Uterus (tissue), 4 donors: ENCODE results near the gene BLZF1. TPM values are rescaled to one million over a fixed set of nuclear protein-coding genes. Genes with fewer than 3 reads are reported as not detected.
"Not testable (repeated sequence)": the region's sequence is repeated elsewhere in the genome, so short reads cannot be mapped to it uniquely, and the experiment has no call there.

Experiments
- DNase-seq, 2 donors: peaks; one replicate each; pipeline ENCODE4 v3.0.0-alpha.2; 2019 to 2020
- H3K27ac ChIP-seq, 2 donors: fragments of 200-600 bp; sonication (generic); 1 replicate in 1 of 2; 2 replicates in 1 of 2; pipeline ENCODE4 v1.5.1; 2016 to 2018
- H3K27me3 ChIP-seq, 2 donors: fragments of 200-600 bp; sonication (generic); one replicate each; pipeline ENCODE4 v1.5.1; 2018 to 2019; ENCODE audit warnings: control low read depth in 1 of 2
- H3K36me3 ChIP-seq, 2 donors: fragments of 200-600 bp; sonication (generic); one replicate each; pipeline ENCODE4 v1.5.1; 2019; ENCODE audit warnings: control low read depth in 1 of 2
- H3K4me1 ChIP-seq, 2 donors: fragments of 200-600 bp; sonication (generic); one replicate each; pipeline ENCODE4 v1.5.1; 2018 to 2019; ENCODE audit warnings: control low read depth in 1 of 2
- H3K4me3 ChIP-seq, 2 donors: fragments of 200-600 bp; sonication (generic); 1 replicate in 1 of 2; 2 replicates in 1 of 2; pipeline ENCODE4 v1.5.1; 2018 to 2019; ENCODE audit warnings: mild to moderate bottlenecking in 1 of 2
- H3K9me3 ChIP-seq, 2 donors: fragments of 200-600 bp; sonication (generic); one replicate each; pipeline ENCODE4 v1.5.1; 2019; ENCODE audit warnings: control low read depth in 1 of 2
- CTCF ChIP-seq, 4 experiments: fragments of 200-600 bp in 2 of 4; fragments of 450-650 bp in 2 of 4; sonication (generic) in 2 of 4; IDR thresholded peaks; one replicate each; pipeline ENCODE4 v1.5.1; 2016 to 2019; ENCODE audit warnings: antibody characterized with exemption in 4 of 4, mild to moderate bottlenecking in 2 of 4, moderate library complexity in 1 of 4
- POLR2A ChIP-seq, 2 donors: fragments of 450-650 bp; IDR thresholded peaks; one replicate each; pipeline ENCODE4 v1.6.1; 2016; ENCODE audit warnings: antibody characterized with exemption in 2 of 2, mild to moderate bottlenecking in 1 of 2, moderate library complexity in 1 of 2
- intact Hi-C: fragments of 100-400 bp; cut with DNase I; formaldehyde crosslinking; loops from one replicate; pipeline ENCODE4 v1.15.1; 2023; ENCODE audit warnings: low total_unique reads
- total RNA-seq, 4 donors: library from RNA; depleted of rRNA in 3 of 4; stranded (reverse); fragments of >200 nt in 3 of 4; gene quantifications; one replicate each; pipeline versions ENCODE4 v1.1.0 to v1.2.4, GENCODE V29; 2014 to 2023
- donor health status: DM: yes; HTN: yes; CAD: no.

Gene BLZF1
- total RNA-seq, 4 donors from 2014 or later, result 24.7 to 70.6 (median 39.1) TPM

DNA sequence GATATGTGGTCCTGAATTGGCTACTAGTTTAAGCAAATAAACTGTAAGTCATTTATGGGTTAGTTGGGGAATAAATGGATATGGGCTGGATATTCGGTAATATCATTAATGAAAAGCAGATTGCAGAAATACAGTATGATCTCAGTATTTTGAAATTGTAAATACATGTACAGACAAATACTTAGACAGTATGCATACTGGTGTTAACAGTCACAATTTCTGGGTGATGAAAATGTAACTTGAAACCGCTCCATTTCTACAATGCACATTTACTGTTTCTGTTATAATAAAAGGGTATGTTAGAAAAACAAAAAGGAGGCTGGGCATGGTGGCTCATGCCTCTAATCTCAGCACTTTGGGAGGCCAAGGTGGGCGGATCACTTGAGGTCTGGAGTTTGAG is 28.0 kb downstream of the BLZF1 start:
- no peaks in the 10 kb centered on the region for H3K4me1 ChIP-seq
- no peaks in the 10 kb centered on the region for H3K36me3 ChIP-seq
- no peaks in the 10 kb centered on the region for H3K27me3 ChIP-seq
- intact Hi-C loops, result no loop called here
- H3K4me3 ChIP-seq, result no peak overlapping the region
- no peak for DNase-seq
- H3K27ac ChIP-seq, result no peak overlapping the region
- H3K9me3 ChIP-seq, result no peaks in the 10 kb centered on the region
- TF ChIP-seq CTCF (IDR thresholded peaks at IDR 0.05) (no peak), POLR2A (IDR thresholded peaks at IDR 0.05) (no peak)

GRCh38 chr1:169402578-169402977 is 34.6 kb downstream of the BLZF1 start:
- H3K27ac ChIP-seq, intact Hi-C loops, H3K4me1 ChIP-seq, H3K27me3 ChIP-seq, DNase-seq, H3K36me3 ChIP-seq, H3K9me3 ChIP-seq, H3K4me3 ChIP-seq: not testable (repeated sequence)

DNA sequence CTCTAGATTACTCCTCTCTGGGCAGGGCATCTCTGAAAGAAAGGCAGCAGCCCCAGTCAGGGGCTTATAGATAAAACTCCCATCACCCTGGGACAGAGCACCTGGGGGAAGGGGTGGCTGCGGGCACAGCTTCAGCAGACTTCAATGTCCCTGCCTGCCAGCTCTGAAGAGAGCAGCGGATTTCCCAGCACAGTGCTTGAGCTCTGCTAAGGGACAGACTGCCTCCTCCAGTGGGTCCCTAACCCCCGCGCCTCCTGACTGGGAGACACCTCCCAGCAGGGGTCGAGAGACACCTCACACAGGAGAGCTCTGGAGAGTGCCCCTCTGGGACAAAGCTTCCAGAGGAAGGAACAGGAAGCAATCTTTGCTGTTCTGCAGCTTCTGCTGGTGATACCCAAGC is 40.3 kb downstream of the BLZF1 start:
- H3K36me3 ChIP-seq, H3K27ac ChIP-seq, intact Hi-C loops, H3K4me3 ChIP-seq, DNase-seq, H3K9me3 ChIP-seq, H3K4me1 ChIP-seq, H3K27me3 ChIP-seq: not testable (repeated sequence)

- Histone ChIP-seq H3K27ac (no peak overlapping the region), H3K9me3 (no peaks in the 10 kb centered on the region), H3K4me3 (no peak overlapping the region), H3K27me3 (no peaks in the 10 kb centered on the region), H3K36me3 (no peaks in the 10 kb centered on the region), H3K4me1 (no peaks in the 10 kb centered on the region)
- no peak for DNase-seq
- no peak for TF ChIP-seq CTCF (IDR thresholded peaks at IDR 0.05)
- intact Hi-C loops, result no loop called here
Measured at GRCh38 chr1:169414952-169415351, 47.0 kb downstream of the BLZF1 start.

- Histone ChIP-seq H3K4me3 (no peak overlapping the region), H3K4me1 (no peaks in the 10 kb centered on the region), H3K9me3 (no peaks in the 10 kb centered on the region), H3K27me3 (no peaks in the 10 kb centered on the region), H3K27ac (no peak overlapping the region), H3K36me3 (no peaks in the 10 kb centered on the region)
- DNase-seq, result no peak
- intact Hi-C loops, result no loop called here
- TF ChIP-seq POLR2A (IDR thresholded peaks at IDR 0.05), result no peak
- no peak for TF ChIP-seq CTCF (IDR thresholded peaks at IDR 0.05)
Measured at GRCh38 chr1:169421309-169421708, 53.3 kb downstream of the BLZF1 start.

GRCh38 chr1:169426174-169426705 is 58.2 kb downstream of the BLZF1 start:
- intact Hi-C loops, result no loop called here
- no peak for TF ChIP-seq CTCF (IDR thresholded peaks at IDR 0.05)
- TF ChIP-seq POLR2A (IDR thresholded peaks at IDR 0.05), result no peak
- H3K27me3 ChIP-seq, result no peaks in the 10 kb centered on the region
- H3K9me3 ChIP-seq, result no peaks in the 10 kb centered on the region
- no peak overlapping the region for H3K27ac ChIP-seq
- DNase-seq, result no peak
- no peaks in the 10 kb centered on the region for H3K4me1 ChIP-seq
- no peaks in the 10 kb centered on the region for H3K36me3 ChIP-seq
- peak overlapping the region in 1 of 2 donors; percentile 45 for H3K4me3 ChIP-seq
